NT2/D1 (cell line): ENCODE results near the gene MYZAP.

Experiments used
- SUZ12 ChIP-seq: IDR thresholded peaks from 2 replicates; pipeline ENCODE4 v1.6.1; 2011; ENCODE audit not compliant: insufficient read length, insufficient read depth; ENCODE audit errors: extremely low read depth
- YY1 ChIP-seq: IDR thresholded peaks from 2 replicates; pipeline ENCODE4 v1.6.1; 2011; ENCODE audit not compliant: insufficient read length, insufficient read depth
- ZNF274 ChIP-seq: IDR thresholded peaks from 2 replicates; pipeline ENCODE4 v1.6.1; 2011; ENCODE audit warnings: mild to moderate bottlenecking, low read depth, low read length

- TF ChIP-seq SUZ12, result no peak
- TF ChIP-seq YY1, result no peak
- TF ChIP-seq ZNF274, result no peak
These were observed 26.4 kb upstream of the MYZAP start for GRCh38 chr15:57565311-57565710.
